Stomach smooth muscle (tissue), 2 donors: Measurements from ENCODE around the gene ANKIB1.
"Not testable (repeated sequence)": the region's sequence is repeated elsewhere in the genome, so short reads cannot be mapped to it uniquely, and the experiment has no call there.

Experiments used
- H3K27ac ChIP-seq: one replicate; pipeline ENCODE4 v1.7.0; 2013; ENCODE audit warnings: mild to moderate bottlenecking, low read length, inconsistent platforms
- H3K27me3 ChIP-seq, 2 donors: one replicate each; pipeline ENCODE4 v1.7.0; 2013; ENCODE audit warnings: low read length in 2 of 2; ENCODE audit not compliant: insufficient read depth in 2 of 2, control insufficient read depth in 1 of 2
- H3K36me3 ChIP-seq, 2 donors: one replicate each; pipeline ENCODE4 v1.7.0; 2013; ENCODE audit warnings: low read length in 2 of 2; ENCODE audit not compliant: control insufficient read depth in 2 of 2, insufficient read depth in 2 of 2
- H3K4me1 ChIP-seq: one replicate; pipeline ENCODE4 v1.7.0; 2013; ENCODE audit warnings: low read length; ENCODE audit not compliant: control insufficient read depth, insufficient read depth
- H3K4me3 ChIP-seq, 2 donors: one replicate each; pipeline ENCODE4 v1.7.0; 2013; ENCODE audit warnings: low read length in 2 of 2
- H3K9ac ChIP-seq, 2 donors: one replicate each; pipeline ENCODE4 v1.7.0; 2013; ENCODE audit warnings: low read length in 2 of 2, mild to moderate bottlenecking in 1 of 2
- H3K9me3 ChIP-seq, 2 donors: one replicate each; pipeline ENCODE4 v1.7.0; 2013; ENCODE audit warnings: low read length in 2 of 2; ENCODE audit not compliant: control insufficient read depth in 2 of 2
- donor health status: healthy.
- donor health status: Pancreatic carcinoma.

ANKIB1 gene

DNA sequence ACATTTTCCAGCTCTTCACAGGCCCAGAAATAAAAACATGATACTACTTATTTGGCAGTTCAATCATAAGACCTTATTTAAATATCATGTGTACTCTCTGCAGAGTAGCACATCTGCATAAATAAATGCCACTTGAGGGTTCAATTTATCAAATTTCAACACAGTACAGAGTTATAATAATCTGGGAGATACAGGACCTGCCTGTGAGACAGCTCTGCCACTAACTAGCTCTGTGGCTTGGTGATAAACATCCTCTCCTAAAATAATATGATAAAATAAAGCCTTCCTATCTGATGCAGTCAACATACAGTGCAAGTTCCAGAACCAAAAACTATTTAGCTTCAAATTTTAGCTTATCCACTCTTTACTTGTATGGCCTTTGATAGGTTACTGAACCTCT lies 110.6 kb downstream of the ANKIB1 start:
- Histone ChIP-seq H3K4me1 (no peaks in the 10 kb centered on the region), H3K9me3 (no peaks in the 10 kb centered on the region), H3K4me3 (no peak overlapping the region), H3K27ac (no peak overlapping the region), H3K27me3 (no peaks in the 10 kb centered on the region), H3K9ac (no peak overlapping the region), H3K36me3 (peaks cover 3 to 4% of the 10 kb centered on the region in 2 donors)

DNA sequence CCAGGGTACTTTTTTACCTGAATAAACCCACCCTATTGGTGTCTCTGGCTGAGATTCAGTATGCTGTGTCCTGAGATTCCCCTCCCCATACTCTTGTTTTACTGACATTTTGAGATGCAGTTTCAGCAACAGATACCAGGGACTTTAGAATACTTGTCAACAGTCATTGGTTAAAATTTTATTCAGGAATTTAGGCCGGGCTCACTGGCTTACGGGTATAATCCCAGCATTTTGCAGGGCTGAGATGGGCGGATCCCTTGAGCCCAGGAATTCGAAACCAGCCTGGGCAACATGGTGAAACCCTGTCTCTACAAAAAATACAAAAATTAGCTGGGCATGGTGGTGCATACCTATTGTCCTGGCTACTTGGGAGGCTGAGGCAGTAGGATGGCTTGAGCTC lies 111.5 kb downstream of the ANKIB1 start:
- peaks cover 2 to 4% of the 10 kb centered on the region in 2 donors for H3K36me3 ChIP-seq
- no peaks in the 10 kb centered on the region for H3K9me3 ChIP-seq
- H3K9ac ChIP-seq, result no peak overlapping the region
- H3K27me3 ChIP-seq, result no peaks in the 10 kb centered on the region
- H3K4me1 ChIP-seq, result no peaks in the 10 kb centered on the region
- H3K27ac ChIP-seq, result no peak overlapping the region
- no peak overlapping the region for H3K4me3 ChIP-seq

DNA sequence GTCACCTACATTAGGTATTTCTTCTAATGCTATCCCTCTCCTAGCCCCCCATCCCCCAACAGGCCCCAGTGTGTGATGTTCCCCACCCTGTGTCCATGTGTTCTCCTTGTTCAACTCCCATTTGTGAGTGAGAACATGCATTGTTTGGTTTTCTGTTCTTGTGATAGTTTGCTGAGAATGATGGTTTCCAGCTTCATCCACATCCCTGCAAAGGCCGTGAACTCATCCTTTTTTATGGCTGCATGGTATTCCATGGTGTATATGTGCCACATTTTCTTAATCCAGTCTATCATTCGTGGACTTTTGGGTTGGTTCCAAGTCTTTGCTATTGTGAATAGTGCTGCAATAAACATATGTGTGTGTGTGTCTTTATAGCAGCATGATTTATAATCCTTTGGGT lies 113.4 kb downstream of the ANKIB1 start:
- H3K4me1 ChIP-seq, H3K27me3 ChIP-seq, H3K36me3 ChIP-seq, H3K9ac ChIP-seq, H3K27ac ChIP-seq, H3K4me3 ChIP-seq, H3K9me3 ChIP-seq: not testable (repeated sequence)

- H3K4me3 ChIP-seq, result no peak overlapping the region
- H3K9ac ChIP-seq, result no peak overlapping the region
- no peaks in the 10 kb centered on the region for H3K27me3 ChIP-seq
- H3K27ac ChIP-seq, result no peak overlapping the region
- H3K4me1 ChIP-seq, result no peaks in the 10 kb centered on the region
- H3K36me3 ChIP-seq, result no peaks in the 10 kb centered on the region
- no peaks in the 10 kb centered on the region for H3K9me3 ChIP-seq
Measured at GRCh38 chr7:92359801-92360200, 114.0 kb downstream of the ANKIB1 start.

DNA sequence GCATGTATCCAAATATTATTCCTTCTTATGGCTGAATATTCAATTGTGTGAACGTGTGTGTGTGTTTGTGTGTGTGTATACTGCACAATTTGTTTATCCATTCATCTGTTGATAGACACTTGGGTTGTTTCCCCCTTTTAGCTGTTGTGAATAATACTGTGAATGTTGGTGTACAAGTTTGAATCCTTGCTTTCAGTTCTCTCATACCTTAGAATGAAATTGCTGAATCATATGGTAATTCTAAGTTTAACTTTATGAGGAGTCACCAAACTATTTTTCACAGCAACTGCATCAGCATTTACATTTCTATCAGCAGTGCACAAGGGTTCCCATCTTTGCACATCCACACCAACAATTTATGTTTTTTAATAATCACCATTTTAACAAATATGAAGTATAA lies 114.6 kb downstream of the ANKIB1 start:
- H3K9ac ChIP-seq, result no peak overlapping the region
- H3K27me3 ChIP-seq, result no peaks in the 10 kb centered on the region
- no peak overlapping the region for H3K27ac ChIP-seq
- no peaks in the 10 kb centered on the region for H3K36me3 ChIP-seq
- no peaks in the 10 kb centered on the region for H3K9me3 ChIP-seq
- no peak overlapping the region for H3K4me3 ChIP-seq
- H3K4me1 ChIP-seq, result no peaks in the 10 kb centered on the region

GRCh38 chr7:92362131-92362530 lies 116.4 kb downstream of the ANKIB1 start:
- Histone ChIP-seq H3K9ac (no peak overlapping the region), H3K9me3 (no peaks in the 10 kb centered on the region), H3K27ac (no peak overlapping the region), H3K27me3 (no peaks in the 10 kb centered on the region), H3K4me3 (no peak overlapping the region), H3K4me1 (no peaks in the 10 kb centered on the region), H3K36me3 (peaks cover 0 to 3% of the 10 kb centered on the region in 2 donors)

- Histone ChIP-seq H3K9ac (no peak overlapping the region), H3K27ac (no peak overlapping the region), H3K4me3 (no peak overlapping the region), H3K4me1 (no peaks in the 10 kb centered on the region), H3K9me3 (no peaks in the 10 kb centered on the region), H3K27me3 (no peaks in the 10 kb centered on the region), H3K36me3 (peaks cover 0 to 6% of the 10 kb centered on the region in 2 donors)
Measured at GRCh38 chr7:92366730-92367129, 121.0 kb downstream of the ANKIB1 start.

DNA sequence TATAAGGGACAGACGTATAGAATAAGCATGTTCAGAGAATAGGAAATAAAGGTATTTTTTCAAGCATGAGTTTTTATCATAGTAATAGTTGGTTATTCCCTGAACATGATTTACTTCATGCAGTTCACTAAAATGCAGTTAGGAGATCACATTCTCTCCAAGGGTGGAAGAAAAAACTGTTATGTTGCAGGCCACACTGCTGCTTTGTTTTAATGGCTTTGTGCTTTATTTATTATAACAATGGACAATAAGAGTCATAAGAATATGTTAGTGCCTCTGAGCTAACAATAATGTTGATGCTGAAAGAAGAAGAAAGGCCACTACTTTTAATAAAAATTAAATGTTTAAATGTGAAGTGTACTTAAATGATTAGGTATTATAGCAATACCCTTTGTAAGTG lies 123.0 kb downstream of the ANKIB1 start:
- H3K9me3 ChIP-seq, result no peaks in the 10 kb centered on the region
- H3K9ac ChIP-seq, result no peak overlapping the region
- no peaks in the 10 kb centered on the region for H3K4me1 ChIP-seq
- no peak overlapping the region for H3K27ac ChIP-seq
- no peak overlapping the region for H3K4me3 ChIP-seq
- H3K27me3 ChIP-seq, result no peaks in the 10 kb centered on the region
- peaks cover 0 to 14% of the 10 kb centered on the region in 2 donors for H3K36me3 ChIP-seq

GRCh38 chr7:92375013-92375412 lies 129.2 kb downstream of the ANKIB1 start:
- Histone ChIP-seq H3K27ac (no peak overlapping the region), H3K4me1 (no peaks in the 10 kb centered on the region), H3K36me3 (peaks cover 0 to 16% of the 10 kb centered on the region in 2 donors), H3K9ac (no peak overlapping the region), H3K27me3 (no peaks in the 10 kb centered on the region), H3K9me3 (no peaks in the 10 kb centered on the region), H3K4me3 (no peak overlapping the region)

- H3K9ac ChIP-seq, result no peak overlapping the region
- H3K36me3 ChIP-seq, result peaks cover 0 to 9% of the 10 kb centered on the region in 2 donors
- H3K27ac ChIP-seq, result no peak overlapping the region
- no peaks in the 10 kb centered on the region for H3K27me3 ChIP-seq
- H3K9me3 ChIP-seq, result no peaks in the 10 kb centered on the region
- H3K4me1 ChIP-seq, result no peaks in the 10 kb centered on the region
- H3K4me3 ChIP-seq, result no peak overlapping the region
Measured at GRCh38 chr7:92391071-92391470, 145.3 kb downstream of the ANKIB1 start.

GRCh38 chr7:92397542-92397941 lies 151.8 kb downstream of the ANKIB1 start:
- no peak overlapping the region for H3K27ac ChIP-seq
- H3K36me3 ChIP-seq, result peaks cover 19 to 20% of the 10 kb centered on the region in 2 donors
- H3K4me3 ChIP-seq, result no peak overlapping the region
- H3K9ac ChIP-seq, result no peak overlapping the region
- H3K27me3 ChIP-seq, result no peaks in the 10 kb centered on the region
- no peaks in the 10 kb centered on the region for H3K4me1 ChIP-seq
- H3K9me3 ChIP-seq, result no peaks in the 10 kb centered on the region
